Mesenteric fat pad (tissue), 1 donor: Measurements from ENCODE around the gene SLC29A2. TPM values are rescaled to one million over a fixed set of nuclear protein-coding genes. Genes with fewer than 3 reads are reported as not detected.
"Not testable (repeated sequence)": the region's sequence is repeated elsewhere in the genome, so short reads cannot be mapped to it uniquely, and the experiment has no call there.

Source experiments
- DNase-seq: peaks from one replicate; pipeline ENCODE4 v3.0.0-alpha.2; 2020; ENCODE audit warnings: low spot score
- total RNA-seq: library from RNA; stranded (reverse); fragmentation: NEBNext Ultra II Directional; extraction: Animal tissue kit (Norgen Biotek cat#: 25700); gene quantifications from one replicate; pipeline ENCODE4 v1.2.1, GENCODE V29; 2021
- donor health status: DM: yes; HTN: yes; CAD: no.

Gene SLC29A2
- total RNA-seq, 1 donor from 2014 or later, result 5.9 TPM

DNA sequence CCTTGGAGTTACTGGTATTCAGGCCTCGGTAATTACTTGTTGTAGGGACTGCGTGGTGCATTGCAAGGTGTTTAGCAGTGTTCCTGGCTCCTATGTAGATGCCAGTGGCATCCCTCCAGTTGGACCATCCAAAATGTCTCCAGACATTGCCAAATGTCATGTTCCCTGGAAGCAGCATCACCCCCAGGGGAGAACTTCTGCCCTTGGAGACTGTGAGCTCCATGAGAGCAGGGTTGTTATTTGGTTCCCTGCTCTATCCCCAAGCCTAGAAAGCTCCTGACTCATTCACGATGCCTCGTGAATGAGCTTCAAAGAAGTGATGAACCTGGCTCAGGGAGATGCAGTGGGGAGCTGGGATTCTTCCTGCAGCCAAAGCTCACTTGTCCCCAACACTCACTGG is 50.0 kb downstream of the SLC29A2 start:
- DNase-seq, result no peak

- not testable (repeated sequence) for DNase-seq
Measured at GRCh38 chr11:66320748-66321147, 50.8 kb downstream of the SLC29A2 start.

DNA sequence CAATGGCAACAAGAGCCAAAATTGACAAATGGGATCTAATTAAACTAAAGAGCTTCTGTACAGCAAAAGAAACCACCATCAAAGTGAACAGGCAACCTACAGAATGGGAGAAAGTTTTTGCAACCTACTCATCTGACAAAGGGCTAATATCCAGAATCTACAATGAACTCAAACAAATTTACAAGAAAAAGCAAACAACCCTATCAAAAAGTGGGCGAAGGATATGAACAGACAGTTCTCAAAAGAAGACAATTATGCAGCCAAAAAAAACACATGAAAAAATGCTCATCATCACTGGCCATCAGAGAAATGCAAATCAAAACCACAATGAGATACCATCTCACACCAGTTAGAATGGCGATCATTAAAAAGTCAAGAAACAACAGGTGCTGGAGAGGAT is 51.3 kb downstream of the SLC29A2 start:
- not testable (repeated sequence) for DNase-seq

- no peak for DNase-seq
Measured at GRCh38 chr11:66318600-66318970, 53.0 kb downstream of the SLC29A2 start.

DNA sequence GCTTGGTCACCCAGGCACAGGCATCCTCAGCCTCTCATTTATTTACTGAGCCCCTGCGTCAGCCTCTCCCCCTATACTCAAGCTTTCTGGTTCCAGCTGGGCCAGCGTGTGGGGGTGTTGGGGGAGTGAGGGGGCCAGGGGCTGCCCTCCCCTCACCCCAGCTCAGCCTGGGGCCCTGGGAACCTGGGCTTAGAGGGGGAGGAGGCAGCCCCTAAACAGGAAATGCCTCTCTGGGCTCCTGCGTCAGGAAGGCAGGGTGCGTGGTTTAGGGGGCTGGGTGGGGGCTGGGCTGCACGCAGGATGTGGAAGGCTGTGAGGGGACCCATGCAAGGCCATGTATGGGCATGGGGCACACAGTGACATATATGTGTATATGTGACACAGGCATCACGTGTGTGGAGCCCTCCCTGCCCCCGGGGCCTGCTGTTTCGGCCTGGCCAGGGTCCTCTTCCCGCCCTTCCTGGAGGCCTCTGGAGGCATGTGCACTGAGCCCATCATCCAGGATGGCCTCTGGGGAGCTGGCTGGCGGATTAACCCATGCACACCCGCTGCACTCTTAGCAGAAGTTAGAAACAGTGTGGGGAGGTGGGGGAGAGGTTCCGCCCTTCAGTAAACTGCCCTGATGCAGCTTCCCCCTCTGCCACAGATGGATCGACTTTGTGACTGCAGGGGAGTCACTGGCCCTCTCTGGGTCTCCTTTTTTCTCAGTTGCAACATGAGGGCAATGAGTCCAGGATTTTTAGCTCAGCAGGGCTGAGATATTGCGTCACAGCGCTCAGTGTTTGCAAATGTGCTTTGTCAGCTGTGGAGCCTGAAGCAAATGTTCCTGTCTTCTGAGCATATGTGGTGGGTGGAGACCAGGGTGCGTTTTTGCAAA is 53.6 kb downstream of the SLC29A2 start:
- DNase-seq, result no peak

GRCh38 chr11:66317322-66317722 is 54.2 kb downstream of the SLC29A2 start:
- no peak for DNase-seq

GRCh38 chr11:66316849-66317251 is 54.7 kb downstream of the SLC29A2 start, which contains the start of gene CD248:
CD248 (minus strand) TSS chr11:66317044; CDS start chr11:66317027, 17 bp downstream.
- DNase-seq, result no peak

GRCh38 chr11:66315921-66316811 is 55.4 kb downstream of the SLC29A2 start:
- no peak for DNase-seq

DNA sequence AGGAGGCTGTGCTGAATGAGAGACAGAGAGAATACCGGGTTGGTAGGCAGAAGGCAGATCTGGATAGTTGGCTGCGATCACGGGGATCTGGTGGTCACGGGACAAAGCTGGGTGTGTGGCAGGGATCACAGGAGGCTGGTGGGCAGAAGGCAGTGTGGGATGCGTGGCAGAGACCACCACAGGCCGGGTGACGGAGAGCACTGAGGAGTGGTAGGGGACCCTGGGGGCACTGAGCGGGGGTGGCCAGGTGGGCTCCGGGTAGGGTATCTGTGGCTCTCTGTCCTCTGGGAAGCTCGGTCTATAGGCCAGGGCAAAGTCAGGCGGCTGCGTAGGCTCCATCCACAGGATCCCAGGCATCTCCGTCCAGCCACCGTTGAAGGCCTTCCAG is 56.1 kb downstream of the SLC29A2 start:
- DNase-seq, result no peak

- DNase-seq, result no peak
Measured at GRCh38 chr11:66314561-66315497, 56.7 kb downstream of the SLC29A2 start.

- no peak for DNase-seq
Measured at GRCh38 chr11:66314186-66314501, 57.4 kb downstream of the SLC29A2 start.

GRCh38 chr11:66313321-66314185 is 58.0 kb downstream of the SLC29A2 start:
- DNase-seq, result no peak

- DNase-seq, result peak; percentile 98
Measured at GRCh38 chr11:66312549-66313320, 58.8 kb downstream of the SLC29A2 start.

Other genes with a start within 250 kb of the SLC29A2 start
- 35.0 TPM for gene KLC2, start 114.1 kb downstream of the SLC29A2 start, total RNA-seq
- 138 TPM for gene RAB1B, start 103.1 kb downstream of the SLC29A2 start, total RNA-seq
- gene CNIH2, start 93.6 kb downstream of the SLC29A2 start, total RNA-seq, result 0.55 TPM
- gene YIF1A, start 82.6 kb downstream of the SLC29A2 start, total RNA-seq, result 81.7 TPM
- 0.19 TPM for gene TMEM151A, start 79.9 kb downstream of the SLC29A2 start, total RNA-seq
- 810 TPM for gene CD248, start 54.7 kb downstream of the SLC29A2 start, total RNA-seq
- 6.5 TPM for gene RIN1, start 35.3 kb downstream of the SLC29A2 start, total RNA-seq
- 31.8 TPM for gene BRMS1, start 26.7 kb downstream of the SLC29A2 start, total RNA-seq
- 16.1 TPM for gene B4GAT1, start 24.1 kb downstream of the SLC29A2 start, total RNA-seq
- not detected for gene NPAS4, start 49.3 kb upstream of the SLC29A2 start, total RNA-seq
- gene MRPL11, start 67.1 kb upstream of the SLC29A2 start, total RNA-seq, result 32.2 TPM
- gene PELI3, start 95.1 kb upstream of the SLC29A2 start, total RNA-seq, result 11.6 TPM
- gene DPP3, start 108.7 kb upstream of the SLC29A2 start, total RNA-seq, result 26.5 TPM
- 14.8 TPM for gene BBS1, start 138.9 kb upstream of the SLC29A2 start, total RNA-seq
- 14.1 TPM for gene ZDHHC24, start 174.3 kb upstream of the SLC29A2 start, total RNA-seq
- 0.10 TPM for gene ACTN3, start 175.1 kb upstream of the SLC29A2 start, total RNA-seq
- gene CTSF, start 196.8 kb upstream of the SLC29A2 start, total RNA-seq, result 44.2 TPM
- gene CCDC87, start 221.3 kb upstream of the SLC29A2 start, total RNA-seq, result not detected
- 31.5 TPM for gene CCS, start 221.4 kb upstream of the SLC29A2 start, total RNA-seq
- gene RBM14, start 244.9 kb upstream of the SLC29A2 start, total RNA-seq, result 64.0 TPM